OCI-LY1 (cell line): Measurements from ENCODE around the gene MMP11.
A peak's percentile ranks its signal among the peaks of the same experiment; 100 is the strongest.

Experiments
- H2AFZ ChIP-seq: fragments of 200-600 bp; sonication (generic), shearing (Covaris generic); 2 replicates; pipeline ENCODE4 v1.6.0; 2014; ENCODE audit warnings: antibody characterized with exemption, mild to moderate bottlenecking, low read length
- H3F3A ChIP-seq: fragments of 200-600 bp; sonication (generic), shearing (Covaris generic); 2 replicates; pipeline ENCODE4 v1.6.0; 2014; ENCODE audit warnings: mild to moderate bottlenecking, antibody characterized with exemption, low read length, moderate library complexity; ENCODE audit not compliant: insufficient read depth
- H3K27ac ChIP-seq: fragments of 200-600 bp; sonication (generic); 2 replicates; pipeline ENCODE4 v1.5.1; 2014; ENCODE audit warnings: low read length, mixed run types, mild to moderate bottlenecking, low read depth; ENCODE audit not compliant: poor library complexity, severe bottlenecking
- H3K27me3 ChIP-seq: fragments of 200-600 bp; sonication (generic); 2 replicates; pipeline ENCODE4 v1.6.0; 2014; ENCODE audit warnings: antibody characterized with exemption, mild to moderate bottlenecking, low read length, moderate library complexity; ENCODE audit not compliant: insufficient read depth
- H3K36me3 ChIP-seq: fragments of 200-600 bp; sonication (generic); 2 replicates; pipeline ENCODE4 v1.6.1; 2014; ENCODE audit warnings: mild to moderate bottlenecking, antibody characterized with exemption, low read length, moderate library complexity, mixed read lengths; ENCODE audit not compliant: insufficient read depth
- H3K4me1 ChIP-seq: fragments of 200-600 bp; sonication (generic); 2 replicates; pipeline ENCODE4 v1.5.1; 2014; ENCODE audit warnings: mild to moderate bottlenecking, low read length, moderate library complexity; ENCODE audit not compliant: insufficient read depth, severe bottlenecking
- H3K4me2 ChIP-seq: fragments of 200-600 bp; sonication (generic), shearing (Covaris generic); 2 replicates; pipeline ENCODE4 v1.6.1; 2014; ENCODE audit warnings: low read length
- H3K4me3 ChIP-seq: fragments of 200-600 bp; sonication (generic); 2 replicates; pipeline ENCODE4 v1.5.1; 2014; ENCODE audit warnings: low read length, low read depth, mild to moderate bottlenecking, mixed read lengths; ENCODE audit not compliant: poor library complexity, severe bottlenecking
- H3K79me2 ChIP-seq: fragments of 200-600 bp; shearing (Covaris generic); 2 replicates; pipeline ENCODE4 v1.6.1; 2016; ENCODE audit warnings: mixed run types, low read length, mixed read lengths; ENCODE audit not compliant: insufficient read depth
- H3K9ac ChIP-seq: fragments of 200-600 bp; sonication (generic), shearing (Covaris generic); 2 replicates; pipeline ENCODE4 v1.6.1; 2014; ENCODE audit warnings: mild to moderate bottlenecking, low read length, mixed read lengths
- H3K9me2 ChIP-seq: fragments of 200-600 bp; sonication (generic), shearing (Covaris generic); 2 replicates; pipeline ENCODE4 v1.6.1; 2014; ENCODE audit warnings: low read depth, mild to moderate bottlenecking, low read length, mixed read lengths
- H3K9me3 ChIP-seq: fragments of 200-600 bp; shearing (Covaris generic); 2 replicates; pipeline ENCODE4 v1.6.1; 2014; ENCODE audit warnings: low read length, mixed read lengths
- H4K20me1 ChIP-seq: fragments of 200-600 bp; sonication (generic), shearing (Covaris generic); 2 replicates; pipeline ENCODE4 v1.6.0; 2016; ENCODE audit warnings: mild to moderate bottlenecking, low read length; ENCODE audit not compliant: insufficient read depth
- EZH2 ChIP-seq: fragments of 200-600 bp; sonication (generic), shearing (Covaris generic); IDR thresholded peaks from 2 replicates; pipeline ENCODE4 v1.8.0; 2017; ENCODE audit warnings: borderline replicate concordance, mixed run types, mild to moderate bottlenecking, antibody characterized with exemption, low read length, moderate library complexity, mixed read lengths
- TF ChIP-seq, protein P1 (sequence below): fragments of 200-600 bp; sonication (generic), shearing (Covaris generic); IDR thresholded peaks from 2 replicates; pipeline ENCODE4 v1.5.1; 2017; ENCODE audit warnings: mild to moderate bottlenecking, antibody characterized with exemption, low read length, moderate library complexity, mixed read lengths

The MMP11 gene

DNA sequence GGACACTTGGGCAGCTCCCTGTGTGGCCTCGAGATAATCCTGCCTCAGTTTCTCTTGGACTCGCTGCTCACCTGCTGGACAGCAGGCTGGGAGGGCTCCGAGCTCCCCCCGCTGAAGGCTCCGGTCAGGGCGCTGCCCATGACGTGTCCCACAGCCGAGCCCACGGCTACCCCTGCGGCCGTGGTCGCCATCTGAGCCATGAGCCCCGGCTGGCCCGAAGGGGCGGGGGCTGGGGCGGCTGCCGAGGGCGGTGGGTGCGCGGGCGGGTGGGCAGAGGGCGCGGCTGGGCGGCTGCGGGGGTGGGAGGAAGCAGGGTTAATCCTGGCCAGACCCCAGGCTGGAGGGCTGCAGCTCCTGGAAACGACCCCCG, 5.4 kb upstream of the MMP11 start:
- Histone ChIP-seq H3K27me3 (no peaks in the 10 kb centered on the region), H3F3A (no peaks in the 10 kb centered on the region), H3K4me1 (peaks cover 74% of the 10 kb centered on the region), H3K9ac (peak overlapping the region; percentile 88), H3K9me2 (no peaks in the 10 kb centered on the region), H3K36me3 (peaks cover 39% of the 10 kb centered on the region), H4K20me1 (no peaks in the 10 kb centered on the region), H3K79me2 (peaks cover 3% of the 10 kb centered on the region; the same call in 1 of the 2 replicates), H2AFZ (no peak overlapping the region), H3K4me2 (peak overlapping the region; percentile 79), H3K9me3 (no peaks in the 10 kb centered on the region), H3K4me3 (peak overlapping the region; percentile 82), H3K27ac (peak overlapping the region; percentile 82)
- TF ChIP-seq, protein P1, sequence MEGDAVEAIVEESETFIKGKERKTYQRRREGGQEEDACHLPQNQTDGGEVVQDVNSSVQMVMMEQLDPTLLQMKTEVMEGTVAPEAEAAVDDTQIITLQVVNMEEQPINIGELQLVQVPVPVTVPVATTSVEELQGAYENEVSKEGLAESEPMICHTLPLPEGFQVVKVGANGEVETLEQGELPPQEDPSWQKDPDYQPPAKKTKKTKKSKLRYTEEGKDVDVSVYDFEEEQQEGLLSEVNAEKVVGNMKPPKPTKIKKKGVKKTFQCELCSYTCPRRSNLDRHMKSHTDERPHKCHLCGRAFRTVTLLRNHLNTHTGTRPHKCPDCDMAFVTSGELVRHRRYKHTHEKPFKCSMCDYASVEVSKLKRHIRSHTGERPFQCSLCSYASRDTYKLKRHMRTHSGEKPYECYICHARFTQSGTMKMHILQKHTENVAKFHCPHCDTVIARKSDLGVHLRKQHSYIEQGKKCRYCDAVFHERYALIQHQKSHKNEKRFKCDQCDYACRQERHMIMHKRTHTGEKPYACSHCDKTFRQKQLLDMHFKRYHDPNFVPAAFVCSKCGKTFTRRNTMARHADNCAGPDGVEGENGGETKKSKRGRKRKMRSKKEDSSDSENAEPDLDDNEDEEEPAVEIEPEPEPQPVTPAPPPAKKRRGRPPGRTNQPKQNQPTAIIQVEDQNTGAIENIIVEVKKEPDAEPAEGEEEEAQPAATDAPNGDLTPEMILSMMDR = no peak
- no peak for TF ChIP-seq EZH2

DNA sequence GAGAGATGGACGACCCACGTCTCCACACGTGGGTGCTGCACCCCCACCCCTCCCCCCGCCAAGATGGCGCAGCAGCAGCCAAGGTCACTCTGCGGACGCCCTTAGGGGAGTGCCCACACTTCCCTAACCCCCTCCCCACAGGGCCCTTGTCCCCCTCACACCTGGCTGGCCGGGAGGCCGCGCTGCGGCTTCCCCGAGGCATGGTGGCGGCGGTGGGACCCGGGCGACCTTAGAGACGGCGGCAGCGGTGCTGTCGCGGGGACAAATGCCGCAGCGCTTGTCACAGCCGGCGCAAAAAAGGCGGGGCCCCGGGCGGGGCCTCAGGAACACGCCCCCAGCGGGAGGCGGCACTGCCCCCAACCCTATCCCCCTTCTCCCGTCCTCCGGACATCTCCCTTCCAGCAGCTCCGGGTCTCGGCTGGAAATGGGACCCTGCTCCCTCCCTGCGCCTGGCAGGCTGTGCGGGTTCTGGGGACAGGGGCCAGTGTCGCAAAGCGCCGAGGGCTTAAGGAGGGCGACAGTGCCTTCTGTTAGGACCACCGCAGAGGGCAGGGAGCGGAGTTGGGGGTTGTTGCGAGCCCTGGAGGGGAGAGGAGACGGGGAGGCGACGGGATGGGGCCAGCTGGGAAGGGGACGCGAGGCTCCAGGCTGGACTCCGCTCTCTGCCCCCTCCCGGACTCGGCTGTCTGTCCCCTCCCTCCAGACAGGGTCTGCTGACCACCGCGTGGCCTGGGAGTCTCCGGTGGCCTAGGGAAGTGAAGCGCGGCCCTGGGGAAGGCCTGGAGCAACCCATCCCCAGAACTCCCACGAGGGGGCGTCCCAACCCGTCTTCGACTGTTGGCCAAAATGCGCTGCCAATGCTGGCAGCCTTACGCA, 4.7 kb upstream of the MMP11 start, which contains the start of gene CHCHD10:
Gene CHCHD10 (minus strand): TSS at position 300 of the 876 bp plus-strand sequence. CDS start 98 bp downstream, at position 202.
- H2AFZ ChIP-seq = no peak within 1 kb of the TSS
- H3K79me2 ChIP-seq = peaks cover 3% of the 10 kb centered on the region; the same call in 1 of the 2 replicates
- peaks cover 36% of the 10 kb centered on the region for H3K36me3 ChIP-seq
- no peaks in the 10 kb centered on the region for H3K9me2 ChIP-seq
- no peaks in the 10 kb centered on the region for H3K27me3 ChIP-seq
- peak within 1 kb of the TSS; percentile 88 for H3K9ac ChIP-seq
- H3K4me1 ChIP-seq = peaks cover 76% of the 10 kb centered on the region
- H3K9me3 ChIP-seq = no peaks in the 10 kb centered on the region
- H3F3A ChIP-seq = no peaks in the 10 kb centered on the region
- H3K27ac ChIP-seq = peak within 1 kb of the TSS; percentile 82
- no peak for TF ChIP-seq EZH2
- TF ChIP-seq, protein P1 = peak; percentile 78
- peak within 1 kb of the TSS; percentile 79 for H3K4me2 ChIP-seq
- H4K20me1 ChIP-seq = no peaks in the 10 kb centered on the region
- H3K4me3 ChIP-seq = peak within 1 kb of the TSS; percentile 82

DNA sequence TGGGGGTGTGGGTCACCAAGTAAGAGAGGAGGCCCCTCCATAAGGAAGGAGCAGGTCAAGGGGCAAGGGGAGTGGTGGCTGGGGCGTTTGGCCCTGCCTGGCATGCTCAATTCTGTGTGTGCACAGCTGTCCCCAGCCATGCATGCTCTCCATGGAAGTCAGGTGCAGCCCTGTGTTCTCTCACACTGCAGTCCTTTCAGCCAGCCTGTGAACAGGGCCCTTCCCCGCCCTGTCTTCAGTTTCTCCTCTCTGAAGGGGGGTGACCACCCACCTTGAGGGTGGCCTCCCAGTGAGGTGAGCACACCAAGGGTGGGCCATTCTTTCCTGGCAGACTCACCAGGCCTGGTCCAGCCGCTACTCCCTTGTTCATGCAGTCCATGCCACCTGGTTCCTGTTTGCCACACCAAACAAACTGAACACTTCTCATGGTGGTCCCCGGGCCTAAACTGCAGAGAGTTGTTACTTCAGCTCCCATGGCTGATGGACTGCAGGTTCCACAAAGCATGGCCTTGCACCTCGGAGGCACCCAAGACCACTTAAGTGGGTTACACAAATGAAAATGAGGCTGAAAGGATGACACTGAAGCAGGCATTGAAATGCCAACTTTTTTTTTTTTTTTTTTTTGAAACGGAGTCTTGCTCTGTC, 3.2 kb upstream of the MMP11 start:
- Histone ChIP-seq H3K4me1 (peaks cover 64% of the 10 kb centered on the region), H3K27ac (peak overlapping the region; percentile 82), H3K9me3 (no peaks in the 10 kb centered on the region), H3K36me3 (peaks cover 21% of the 10 kb centered on the region), H3K4me2 (peak overlapping the region; percentile 7; the same call in 1 of the 2 replicates), H2AFZ (no peak overlapping the region), H3K9ac (no peak overlapping the region; the same call in 1 of the 2 replicates), H3K27me3 (no peaks in the 10 kb centered on the region), H3K79me2 (peaks cover 3% of the 10 kb centered on the region; the same call in 1 of the 2 replicates), H4K20me1 (no peaks in the 10 kb centered on the region), H3K4me3 (no peak overlapping the region), H3K9me2 (no peaks in the 10 kb centered on the region), H3F3A (no peaks in the 10 kb centered on the region)
- no peak for TF ChIP-seq EZH2
- TF ChIP-seq, protein P1 = no peak
